ENCODE results near the gene TMEM95.

Gene TMEM95

GRCh38 chr17:7355053-7355452 is at the start of gene TMEM95:
Gene TMEM95 (plus strand): TSS chr17:7355156. CDS start chr17:7355205, 49 bp downstream.
- no peak for DNase-seq

GRCh38 chr17:7306911-7307685 is 47.9 kb upstream of the TMEM95 start, which contains the start of gene EIF5A:
Gene EIF5A (plus strand): TSS chr17:7307628. CDS start chr17:7309636, 2,008 bp downstream.
- DNase-seq = peak; percentile 100

GRCh38 chr17:7307686-7308624 is 47.0 kb upstream of the TMEM95 start:
- DNase-seq = peak; percentile 83

GRCh38 chr17:7308625-7309433 is 46.1 kb upstream of the TMEM95 start:
- peak; percentile 92 for DNase-seq

- no peak for DNase-seq
These were observed 45.3 kb upstream of the TMEM95 start for GRCh38 chr17:7309628-7310027.

- no peak for DNase-seq
These were observed 43.7 kb upstream of the TMEM95 start for GRCh38 chr17:7311110-7311705.

GRCh38 chr17:7312432-7313087 is 42.4 kb upstream of the TMEM95 start:
- DNase-seq = no peak

- DNase-seq = peak; percentile 79
These were observed 41.7 kb upstream of the TMEM95 start for GRCh38 chr17:7313088-7313889.

- peak; percentile 71 for DNase-seq
These were observed 40.9 kb upstream of the TMEM95 start for GRCh38 chr17:7313890-7314718.

GRCh38 chr17:7314719-7315569 is 40.0 kb upstream of the TMEM95 start, which contains the start of gene GPS2:
Gene GPS2 (minus strand): TSS chr17:7315360. CDS start chr17:7315052, 308 bp downstream.
- DNase-seq = peak; percentile 97

- DNase-seq = no peak
These were observed 39.3 kb upstream of the TMEM95 start for GRCh38 chr17:7315570-7316235.

- DNase-seq = no peak
These were observed 37.7 kb upstream of the TMEM95 start for GRCh38 chr17:7317161-7317803.

- no peak for DNase-seq
These were observed 36.7 kb upstream of the TMEM95 start for GRCh38 chr17:7318121-7318860.

- DNase-seq = no peak
These were observed 33.5 kb upstream of the TMEM95 start for GRCh38 chr17:7321466-7321865.

- DNase-seq = no peak
These were observed 32.3 kb upstream of the TMEM95 start for GRCh38 chr17:7322520-7323194.

GRCh38 chr17:7323731-7324437 is 31.1 kb upstream of the TMEM95 start:
- peak; percentile 88 for DNase-seq

All from activated CD8-positive, alpha-beta memory T cell treated with anti-CD3 and anti-CD28 coated beads for 24 hours (primary cell).